Measurements from ENCODE around the gene TEX101.

The TEX101 gene

DNA sequence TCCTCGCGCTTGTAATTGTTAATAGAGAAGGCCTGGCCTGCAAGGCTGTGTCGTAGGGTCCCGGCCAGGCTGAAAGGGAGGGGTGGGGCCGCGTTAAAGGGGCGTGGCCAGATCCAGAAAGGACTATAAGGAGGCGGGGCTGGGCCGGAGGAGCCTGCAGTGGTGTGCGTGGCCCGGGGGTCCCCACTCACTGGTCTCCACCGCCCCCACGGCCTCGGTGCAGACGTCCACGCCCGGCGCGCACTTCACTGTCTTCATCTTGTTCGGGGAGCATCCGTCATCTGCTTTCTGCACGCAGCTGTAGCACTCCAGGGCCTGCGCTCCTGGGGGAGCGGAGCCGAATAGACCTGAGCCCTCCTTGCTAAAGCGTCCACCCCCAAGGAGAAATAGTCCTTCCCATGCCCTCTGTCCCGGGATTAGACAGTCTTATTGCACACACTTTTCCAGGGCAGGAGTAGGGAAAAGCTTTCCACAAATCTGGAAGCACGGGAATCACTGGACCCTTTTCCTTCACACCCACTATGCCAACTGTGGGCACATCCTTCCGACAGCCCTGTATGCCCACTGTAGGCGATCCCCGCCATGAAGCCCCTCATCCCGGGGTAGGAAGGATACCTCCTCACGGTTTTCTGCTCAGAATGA lies 49.6 kb downstream of the TEX101 start:
- H3K4me3 ChIP-seq (ENCODE audit: low read length) = peak overlapping the region; percentile 69
- no peaks in the 10 kb centered on the region for H3K36me3 ChIP-seq (ENCODE audit: control insufficient read depth, low read length)
- H3K27ac ChIP-seq (ENCODE audit: low read depth, low read length) = no peak overlapping the region
- peak overlapping the region; percentile 59 for H3K4me2 ChIP-seq (ENCODE audit: low read length)
- H3K4me1 ChIP-seq (ENCODE audit: control insufficient read depth, low read length) = peaks cover 7% of the 10 kb centered on the region
- no peaks in the 10 kb centered on the region for H3K27me3 ChIP-seq (ENCODE audit: control insufficient read depth, low read length)
- H4K20me1 ChIP-seq (ENCODE audit: control insufficient read depth, insufficient read depth, low read depth, low read length) = no peaks in the 10 kb centered on the region
- H3K9me3 ChIP-seq (ENCODE audit: control insufficient read depth, insufficient read depth, low read length) = no peaks in the 10 kb centered on the region; the same call in 1 of the 2 replicates
- TF ChIP-seq, protein P1, sequence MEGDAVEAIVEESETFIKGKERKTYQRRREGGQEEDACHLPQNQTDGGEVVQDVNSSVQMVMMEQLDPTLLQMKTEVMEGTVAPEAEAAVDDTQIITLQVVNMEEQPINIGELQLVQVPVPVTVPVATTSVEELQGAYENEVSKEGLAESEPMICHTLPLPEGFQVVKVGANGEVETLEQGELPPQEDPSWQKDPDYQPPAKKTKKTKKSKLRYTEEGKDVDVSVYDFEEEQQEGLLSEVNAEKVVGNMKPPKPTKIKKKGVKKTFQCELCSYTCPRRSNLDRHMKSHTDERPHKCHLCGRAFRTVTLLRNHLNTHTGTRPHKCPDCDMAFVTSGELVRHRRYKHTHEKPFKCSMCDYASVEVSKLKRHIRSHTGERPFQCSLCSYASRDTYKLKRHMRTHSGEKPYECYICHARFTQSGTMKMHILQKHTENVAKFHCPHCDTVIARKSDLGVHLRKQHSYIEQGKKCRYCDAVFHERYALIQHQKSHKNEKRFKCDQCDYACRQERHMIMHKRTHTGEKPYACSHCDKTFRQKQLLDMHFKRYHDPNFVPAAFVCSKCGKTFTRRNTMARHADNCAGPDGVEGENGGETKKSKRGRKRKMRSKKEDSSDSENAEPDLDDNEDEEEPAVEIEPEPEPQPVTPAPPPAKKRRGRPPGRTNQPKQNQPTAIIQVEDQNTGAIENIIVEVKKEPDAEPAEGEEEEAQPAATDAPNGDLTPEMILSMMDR (IDR thresholded peaks at IDR 0.05; ENCODE audit: low read depth, low read length, poor library complexity, severe bottlenecking) = no peak
- no peak for TF ChIP-seq EZH2phosphoT487 (IDR thresholded peaks at IDR 0.05; ENCODE audit: borderline replicate concordance, low read length)
- no peaks in the 10 kb centered on the region for H3K9me2 ChIP-seq (replicated peaks; ENCODE audit: control insufficient read depth, low read length)
- no peaks in the 10 kb centered on the region for H3K79me2 ChIP-seq (ENCODE audit: control insufficient read depth, low read length)
- no peaks in the 10 kb centered on the region for H3F3A ChIP-seq (ENCODE audit: control insufficient read depth, insufficient read depth)

DNA sequence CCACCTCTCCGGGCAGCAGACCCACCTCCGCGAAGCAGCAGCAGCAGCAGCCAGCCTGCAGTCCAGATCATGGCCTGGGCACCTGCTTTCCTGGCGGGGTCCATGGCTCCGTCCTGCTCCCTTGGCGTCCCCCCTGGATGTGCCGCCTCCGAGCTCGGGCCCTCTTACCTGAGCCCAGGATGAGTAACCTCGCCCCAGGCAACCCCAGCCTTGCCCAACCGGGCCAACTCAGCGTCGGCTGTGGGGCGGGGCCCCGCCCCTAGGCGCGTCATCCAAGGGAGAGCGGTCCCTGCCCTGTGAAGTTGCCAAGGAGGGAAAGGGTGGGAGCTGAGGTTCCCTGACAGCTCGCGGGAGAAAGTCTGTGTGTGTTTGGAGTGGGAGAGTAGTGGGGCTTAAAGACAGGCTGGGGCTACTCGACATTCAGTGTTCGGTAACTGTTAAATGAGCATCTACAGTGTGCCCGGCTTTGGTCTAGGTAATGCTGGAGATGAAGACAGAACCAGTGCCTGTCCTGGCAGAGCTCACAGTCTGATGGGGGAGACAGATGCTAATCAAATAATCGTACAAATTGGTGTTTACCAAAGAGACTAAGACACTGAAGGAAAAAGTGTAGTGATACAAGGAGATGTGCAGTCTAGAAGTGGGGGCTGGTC lies 50.9 kb downstream of the TEX101 start, which contains the start of gene LYPD3:
Gene LYPD3, minus strand, starts transcription at position 141 of the 653 bp plus-strand sequence. Its CDS starts 37 bp downstream, at position 104.
- Histone ChIP-seq H3K36me3 (ENCODE audit: control insufficient read depth, low read length) (no peaks in the 10 kb centered on the region), H3K27me3 (ENCODE audit: control insufficient read depth, low read length) (no peaks in the 10 kb centered on the region), H4K20me1 (ENCODE audit: control insufficient read depth, insufficient read depth, low read depth, low read length) (no peaks in the 10 kb centered on the region), H3K9me2 (replicated peaks; ENCODE audit: control insufficient read depth, low read length) (no peaks in the 10 kb centered on the region), H3K27ac (ENCODE audit: low read depth, low read length) (no peak within 1 kb of the TSS), H3K9me3 (ENCODE audit: control insufficient read depth, insufficient read depth, low read length) (no peaks in the 10 kb centered on the region; the same call in 1 of the 2 replicates), H3F3A (ENCODE audit: control insufficient read depth, insufficient read depth) (no peaks in the 10 kb centered on the region), H3K4me3 (ENCODE audit: low read length) (no peak within 1 kb of the TSS), H3K4me2 (ENCODE audit: low read length) (no peak within 1 kb of the TSS), H3K79me2 (ENCODE audit: control insufficient read depth, low read length) (no peaks in the 10 kb centered on the region), H3K4me1 (ENCODE audit: control insufficient read depth, low read length) (peaks cover 7% of the 10 kb centered on the region)
- TF ChIP-seq, protein P1 (IDR thresholded peaks at IDR 0.05; ENCODE audit: low read depth, low read length, poor library complexity, severe bottlenecking) = no peak
- TF ChIP-seq EZH2phosphoT487 (IDR thresholded peaks at IDR 0.05; ENCODE audit: borderline replicate concordance, low read length) = no peak

DNA sequence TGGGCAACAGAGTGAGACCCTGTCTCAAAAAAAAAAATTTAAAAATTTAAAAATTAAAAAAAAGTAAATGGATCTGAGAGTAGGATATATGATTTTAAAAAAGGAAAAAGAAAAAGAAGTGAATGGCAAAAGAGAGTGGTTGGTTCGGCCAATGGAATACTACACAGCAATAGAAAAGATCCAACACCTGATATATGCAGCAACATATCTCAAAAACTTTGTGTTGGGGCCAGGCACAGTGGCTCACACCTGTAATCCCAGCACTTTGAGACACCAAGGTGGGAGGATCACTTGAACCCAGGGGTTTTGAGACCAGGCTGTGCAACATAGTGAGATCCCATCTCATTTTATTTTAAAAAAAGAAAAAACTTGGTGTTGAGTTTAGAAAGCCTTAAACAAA lies 52.1 kb downstream of the TEX101 start:
- no peak overlapping the region for H3K27ac ChIP-seq (ENCODE audit: low read depth, low read length)
- TF ChIP-seq, protein P1 (IDR thresholded peaks at IDR 0.05; ENCODE audit: low read depth, low read length, poor library complexity, severe bottlenecking) = no peak
- TF ChIP-seq EZH2phosphoT487 (IDR thresholded peaks at IDR 0.05; ENCODE audit: borderline replicate concordance, low read length) = no peak
- H3K9me3 ChIP-seq (ENCODE audit: control insufficient read depth, insufficient read depth, low read length) = no peaks in the 10 kb centered on the region; the same call in 1 of the 2 replicates
- no peak overlapping the region for H3K4me3 ChIP-seq (ENCODE audit: low read length)
- H3K27me3 ChIP-seq (ENCODE audit: control insufficient read depth, low read length) = no peaks in the 10 kb centered on the region
- H3K4me2 ChIP-seq (ENCODE audit: low read length) = no peak overlapping the region
- H3K36me3 ChIP-seq (ENCODE audit: control insufficient read depth, low read length) = no peaks in the 10 kb centered on the region
- H3K9me2 ChIP-seq (replicated peaks; ENCODE audit: control insufficient read depth, low read length) = no peaks in the 10 kb centered on the region
- no peaks in the 10 kb centered on the region for H3F3A ChIP-seq (ENCODE audit: control insufficient read depth, insufficient read depth)
- no peaks in the 10 kb centered on the region for H3K79me2 ChIP-seq (ENCODE audit: control insufficient read depth, low read length)
- no peaks in the 10 kb centered on the region for H4K20me1 ChIP-seq (ENCODE audit: control insufficient read depth, insufficient read depth, low read depth, low read length)
- peaks cover 7% of the 10 kb centered on the region for H3K4me1 ChIP-seq (ENCODE audit: control insufficient read depth, low read length)

Data from DOHH2 (cell line).